ENCODE measurements around the gene UCP2. TPM values are rescaled to one million over a fixed set of nuclear protein-coding genes. Genes with fewer than 3 reads are reported as not detected.
"Not testable (repeated sequence)": the region's sequence is repeated elsewhere in the genome, so short reads cannot be mapped to it uniquely, and the experiment has no call there.

UCP2 gene
- total RNA-seq, 2 donors from 2014 or later = 33.9 to 46.7 TPM

DNA sequence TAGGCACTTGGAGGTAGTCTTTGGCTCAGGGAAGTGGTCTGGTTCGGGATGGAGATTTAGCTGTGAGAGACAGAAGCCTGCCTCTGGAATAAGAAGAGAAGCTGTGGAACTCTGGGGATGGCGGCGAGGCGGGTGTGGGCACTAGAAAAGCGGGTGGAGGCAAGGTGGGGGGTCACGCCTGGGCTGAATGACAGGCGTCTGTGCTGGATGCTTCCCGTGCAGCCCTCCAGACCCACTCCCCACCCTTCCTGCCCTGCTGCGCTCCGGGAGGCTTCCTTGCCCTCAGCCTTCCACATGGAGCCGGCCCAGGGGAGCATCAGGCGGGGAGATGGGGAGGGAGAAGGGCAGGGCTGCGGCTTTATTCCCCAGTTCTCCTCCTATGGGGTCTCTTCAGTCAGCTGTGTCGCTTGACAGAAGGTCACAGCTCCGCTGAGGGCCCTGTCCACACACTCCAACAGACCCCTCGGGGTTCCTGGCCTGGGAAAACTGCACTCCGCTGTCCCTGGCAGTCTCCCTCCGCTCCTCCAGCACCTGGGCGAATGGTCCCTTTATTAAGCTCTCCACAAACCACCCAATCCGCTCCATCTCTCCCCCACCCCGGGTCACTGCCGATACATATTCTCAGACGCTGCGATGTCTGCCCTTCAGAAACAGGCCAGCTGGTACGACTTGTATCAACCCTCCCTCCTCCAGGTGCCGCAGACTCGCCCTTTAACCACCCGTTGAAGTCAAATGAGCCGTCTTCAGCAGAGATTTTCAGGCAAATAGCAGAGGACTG, 25.6 kb downstream of the UCP2 start:
- peak; percentile 15 for ATAC-seq
- intact Hi-C loops (cut with DNase I, micrococcal nuclease) = no loop called here

GRCh38 chr11:73951797-73952196, 30.8 kb downstream of the UCP2 start:
- no peak for ATAC-seq
- no peak for DNase-seq
- intact Hi-C loops (cut with DNase I, micrococcal nuclease) = no loop called here

More for the DNA sequence above, 25.6 kb downstream of the UCP2 start:
- DNase-seq = no peak

DNA sequence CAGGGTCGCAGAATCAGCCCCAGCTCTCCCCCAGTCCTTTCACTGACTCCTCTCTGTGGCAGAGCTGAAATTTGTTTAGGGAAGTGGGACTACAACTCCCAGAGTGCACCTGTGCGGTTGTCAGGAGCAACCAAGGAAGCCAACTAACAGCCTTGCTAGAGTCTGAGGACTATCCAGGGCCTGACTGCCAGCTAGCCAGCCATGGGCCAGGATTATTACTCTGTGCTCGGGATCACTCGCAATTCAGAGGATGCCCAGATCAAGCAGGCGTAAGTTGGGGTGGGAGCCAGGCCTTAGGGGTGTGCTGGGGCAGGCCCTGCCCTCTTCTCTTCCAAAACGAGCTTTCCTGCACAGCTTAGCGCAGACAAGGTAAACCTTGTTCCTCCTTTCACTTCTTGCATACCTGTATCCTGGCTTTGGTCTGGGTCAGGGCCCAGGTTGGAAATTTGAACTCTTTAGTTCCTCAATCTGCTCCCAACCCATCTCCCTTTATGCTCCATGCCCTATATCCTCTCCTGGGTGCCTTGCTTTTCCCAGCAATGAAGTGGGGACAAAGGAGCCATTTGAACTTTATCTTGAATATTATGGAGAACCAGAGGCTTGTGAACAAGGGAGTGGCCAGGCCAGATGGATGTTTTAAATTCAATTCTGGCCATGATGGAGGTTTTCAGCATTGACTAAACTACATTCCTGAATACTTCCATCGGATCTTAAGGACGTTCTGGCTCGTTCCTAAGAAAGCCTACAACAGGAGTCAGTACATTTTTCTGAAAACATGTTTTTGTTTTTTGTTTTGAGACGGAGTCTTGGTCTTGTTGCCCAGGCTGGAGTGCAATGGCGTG, 31.6 kb downstream of the UCP2 start, which contains the start of gene DNAJB13:
Gene DNAJB13 (plus strand): TSS at position 158 of the 842 bp plus-strand sequence. CDS start 44 bp downstream, at position 202.
- DNase-seq (peak in 1 of 2 donors; percentile 47), ATAC-seq (peak; percentile 80)
- intact Hi-C loops (cut with DNase I, micrococcal nuclease) = no loop called here

DNA sequence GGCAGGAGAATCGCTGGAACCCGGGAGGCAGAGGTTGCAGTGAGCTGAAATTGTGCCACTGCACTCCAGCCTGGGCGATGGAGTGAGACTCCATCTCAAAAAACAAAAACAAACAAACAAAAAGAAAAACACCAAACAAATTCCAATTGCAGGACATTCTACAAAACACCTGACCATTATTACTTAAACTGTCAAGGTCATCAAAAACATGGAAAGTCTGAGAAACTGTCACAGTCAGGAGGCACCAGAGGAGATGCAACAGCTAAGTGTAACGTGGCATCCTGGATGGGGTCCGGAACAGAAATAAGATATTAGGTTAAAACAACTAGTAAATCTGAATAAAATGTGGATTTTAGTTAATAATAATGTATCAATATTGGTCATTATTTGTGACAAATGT, 32.7 kb downstream of the UCP2 start:
- DNase-seq (no peak), ATAC-seq (no peak)
- intact Hi-C loops (cut with DNase I, micrococcal nuclease) = no loop called here

GRCh38 chr11:73949246-73949645, 33.4 kb downstream of the UCP2 start:
- ATAC-seq (no peak), DNase-seq (no peak)
- intact Hi-C loops (cut with DNase I, micrococcal nuclease) = no loop called here

DNA sequence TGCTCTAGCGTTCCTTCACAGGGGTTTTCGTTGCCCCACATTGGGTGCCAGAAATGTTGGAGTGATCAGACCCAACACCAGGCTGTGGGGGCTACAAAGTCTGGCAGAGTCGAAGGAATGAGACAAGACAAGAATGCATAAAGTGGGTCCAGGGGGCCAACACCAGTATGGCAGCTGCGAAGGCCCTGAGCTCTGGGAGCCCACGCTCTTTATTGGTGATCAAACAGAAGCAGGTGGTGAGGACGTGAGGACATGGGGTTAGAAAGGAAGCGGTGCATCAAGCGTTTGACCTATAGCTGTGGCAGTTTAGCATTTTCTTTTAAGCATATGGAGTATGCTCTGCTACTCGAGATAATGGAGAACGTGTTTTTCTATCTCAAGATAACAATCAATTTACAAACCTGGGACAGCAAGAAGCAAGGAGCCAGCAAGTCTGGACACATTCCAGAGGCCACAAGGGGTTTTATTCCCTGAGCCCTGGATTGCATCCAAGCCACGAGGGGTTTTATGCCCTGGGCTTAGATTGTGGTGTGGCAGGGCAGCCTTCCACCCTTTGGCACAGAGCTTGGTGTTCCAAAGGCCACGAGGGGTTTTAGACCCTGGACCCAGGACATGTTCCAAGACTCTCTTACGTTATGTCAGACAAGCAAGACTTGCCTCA, 35.7 kb downstream of the UCP2 start:
- ATAC-seq (no peak), DNase-seq (no peak)

DNA sequence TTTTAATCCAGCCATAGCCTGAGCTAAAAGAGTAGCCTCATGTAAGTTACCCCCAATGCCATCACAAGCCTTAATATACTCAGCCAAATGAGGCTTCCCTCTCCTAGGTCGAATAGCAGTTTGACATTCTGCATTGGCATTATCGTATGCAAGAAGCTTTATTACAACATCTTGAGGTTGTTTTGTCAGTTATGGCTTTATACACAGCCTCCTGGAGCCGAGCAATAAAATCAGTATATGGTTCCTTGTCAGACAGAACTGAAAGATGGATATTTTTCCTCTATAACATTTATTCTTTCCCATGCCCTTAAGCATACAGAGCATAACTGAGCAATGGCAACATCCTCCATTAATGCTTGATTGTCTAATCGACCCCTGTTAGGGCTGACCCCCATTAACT, 37.2 kb downstream of the UCP2 start:
- DNase-seq (no peak), ATAC-seq (peak; percentile 76)
- intact Hi-C loops (cut with DNase I, micrococcal nuclease) = no loop called here

More for the DNA sequence above, 35.7 kb downstream of the UCP2 start:
- intact Hi-C loops (cut with DNase I, micrococcal nuclease) = no loop called here

- intact Hi-C loops (cut with DNase I, micrococcal nuclease) = no loop called here
- ATAC-seq (no peak), DNase-seq (no peak)
Measured at GRCh38 chr11:73944901-73945300, 37.7 kb downstream of the UCP2 start.

DNA sequence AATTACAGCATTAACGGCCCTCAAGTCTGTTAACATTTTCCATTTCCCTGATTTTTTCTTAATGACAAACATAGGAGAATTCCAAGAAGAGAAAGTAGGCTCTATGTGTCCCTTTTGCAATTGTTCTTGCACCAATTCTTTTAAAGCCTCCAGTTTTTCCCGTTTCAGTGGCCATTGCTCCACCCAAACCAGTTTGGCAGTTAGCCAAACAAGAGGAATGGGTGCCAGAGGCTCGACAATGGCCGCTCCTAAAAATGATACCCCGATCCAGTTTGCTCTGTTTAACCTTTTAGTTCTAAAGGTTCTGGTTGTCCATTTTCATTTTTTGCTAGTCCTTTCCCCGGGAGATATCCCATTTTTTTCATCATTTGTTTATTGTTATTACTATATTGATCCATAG, 38.6 kb downstream of the UCP2 start:
- ATAC-seq (no peak), DNase-seq (no peak)
- intact Hi-C loops (cut with DNase I, micrococcal nuclease) = no loop called here

DNA sequence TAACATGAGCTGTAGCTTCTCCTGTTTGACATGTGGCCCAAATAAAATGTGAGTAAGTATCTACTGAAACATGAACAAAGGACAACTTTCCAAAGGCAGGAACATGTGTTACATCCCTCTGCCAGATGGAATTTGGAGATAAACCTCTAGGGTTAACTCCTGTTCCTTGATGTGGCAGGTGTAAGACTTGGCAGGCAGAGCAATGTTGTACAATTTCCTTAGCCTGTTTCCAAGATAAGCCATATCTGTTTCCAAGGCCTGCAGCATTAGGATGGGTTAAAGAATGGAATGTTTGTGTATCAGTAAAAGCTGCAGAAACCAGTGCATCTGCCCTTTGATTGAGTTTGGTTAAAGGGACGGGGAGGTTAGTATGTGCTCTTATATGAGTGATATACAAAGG, 40.6 kb downstream of the UCP2 start:
- no peak for ATAC-seq
- intact Hi-C loops (cut with DNase I, micrococcal nuclease) = no loop called here
- no peak for DNase-seq

DNA sequence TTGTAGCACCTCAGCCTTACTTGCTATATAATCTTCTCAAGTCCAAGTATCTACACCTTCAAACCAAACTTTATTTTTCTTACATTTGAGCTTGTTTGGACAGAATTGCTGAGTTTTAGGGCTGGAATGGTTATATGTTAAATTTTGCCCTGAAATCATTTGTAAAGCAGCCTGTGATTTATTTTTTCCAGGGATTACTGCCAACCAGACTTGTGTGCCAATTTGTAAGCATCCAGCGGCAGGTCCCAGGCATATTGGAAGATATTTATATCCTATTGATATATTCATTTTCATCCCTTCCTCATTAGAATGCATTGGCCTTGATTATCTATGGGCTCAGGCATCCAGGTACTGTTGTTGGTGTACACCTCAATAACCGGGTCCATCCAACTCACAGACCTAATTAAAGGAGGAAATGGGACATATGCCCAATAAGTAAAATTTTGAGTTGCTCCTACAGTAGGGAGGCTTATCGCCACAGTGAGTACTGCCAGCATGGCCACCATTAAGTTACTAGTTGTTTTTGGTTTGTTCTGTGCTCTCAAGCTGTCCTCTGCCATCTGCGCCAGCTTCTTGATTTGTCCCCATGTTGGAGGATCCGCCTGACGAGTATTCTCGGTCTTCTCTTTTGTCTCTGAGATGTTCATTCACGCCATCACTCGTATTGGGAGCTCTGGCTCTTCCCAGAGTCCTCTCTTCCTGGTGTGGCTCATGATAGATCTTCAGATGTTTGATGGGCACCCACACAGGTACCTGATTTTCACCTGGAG, 41.7 kb downstream of the UCP2 start:
- intact Hi-C loops (cut with DNase I, micrococcal nuclease) = no loop called here
- ATAC-seq (no peak), DNase-seq (no peak)

DNA sequence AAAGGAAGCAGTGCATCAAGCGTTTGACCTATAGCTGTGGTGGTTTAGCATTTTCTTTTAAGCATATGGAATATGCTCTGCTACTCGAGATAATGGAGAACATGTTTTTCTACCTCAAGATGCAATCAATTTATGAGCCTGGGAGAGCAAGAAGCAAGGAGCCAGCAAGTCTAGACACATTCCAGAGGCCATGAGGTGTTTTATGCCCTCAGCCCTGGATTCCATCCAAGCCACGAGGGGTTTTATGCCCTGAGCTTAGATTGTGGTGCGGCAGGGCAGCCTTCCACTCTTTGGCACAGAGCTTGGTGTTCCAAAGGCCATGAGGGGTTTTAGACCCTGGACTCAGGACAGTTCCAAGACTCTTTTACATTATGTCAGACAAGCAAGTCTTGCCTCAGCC, 43.5 kb downstream of the UCP2 start:
- DNase-seq (no peak), ATAC-seq (no peak)
- intact Hi-C loops (cut with DNase I, micrococcal nuclease) = no loop called here

GRCh38 chr11:73936047-73936446, 46.6 kb downstream of the UCP2 start:
- intact Hi-C loops (cut with DNase I, micrococcal nuclease); ATAC-seq; DNase-seq: not testable (repeated sequence)

DNA sequence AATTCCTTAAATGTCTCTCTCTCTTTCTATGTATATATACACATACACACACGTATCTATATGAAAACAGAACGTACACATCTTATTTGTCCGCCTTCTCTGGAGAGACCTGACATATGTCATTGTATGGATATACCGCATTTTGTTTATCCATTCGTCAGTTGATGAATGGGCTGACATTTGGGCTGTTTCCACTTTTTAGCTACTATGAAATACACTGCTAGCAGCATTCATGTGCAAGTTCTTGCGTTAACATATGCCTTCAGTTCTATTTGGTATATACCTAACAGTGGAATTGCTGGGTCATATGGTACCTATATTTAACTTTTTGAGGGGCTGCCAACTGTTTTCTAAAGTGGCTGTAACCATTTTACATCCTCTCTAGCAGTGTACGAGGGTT, 49.9 kb downstream of the UCP2 start:
- intact Hi-C loops (cut with DNase I, micrococcal nuclease) = no loop called here
- no peak for ATAC-seq
- DNase-seq = no peak

- intact Hi-C loops (cut with DNase I, micrococcal nuclease) = no loop called here
- DNase-seq (peak; percentile 33 to 36), ATAC-seq (peak; percentile 94)
Measured at GRCh38 chr11:73931951-73932350, 50.7 kb downstream of the UCP2 start.

- DNase-seq (no peak), ATAC-seq (peak; percentile 71)
- intact Hi-C loops (cut with DNase I, micrococcal nuclease) = no loop called here
Measured at GRCh38 chr11:73931039-73931645, 51.5 kb downstream of the UCP2 start.

DNA sequence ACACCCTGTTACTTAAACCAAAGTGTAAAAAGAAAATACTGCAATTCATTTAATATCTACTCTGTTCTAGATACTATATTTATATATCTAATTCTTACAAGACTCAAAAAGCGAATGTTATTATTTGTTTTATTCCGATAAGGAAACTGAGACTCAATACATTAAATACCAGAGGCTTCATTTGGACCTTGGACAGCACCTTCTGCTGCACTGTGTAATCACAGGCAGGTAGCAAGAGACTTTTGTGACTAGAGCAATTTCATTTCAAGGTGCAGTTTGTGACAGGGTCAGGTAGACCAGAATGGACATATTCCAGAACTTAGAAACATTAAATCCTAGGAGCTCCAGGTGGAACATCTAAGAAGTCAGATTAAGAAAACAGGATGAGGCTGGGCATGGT, 53.3 kb downstream of the UCP2 start:
- intact Hi-C loops (cut with DNase I, micrococcal nuclease) = no loop called here
- ATAC-seq = no peak
- DNase-seq = no peak
